Sigmoid colon (tissue), 7 donors: ENCODE measurements around the gene MEMO1. TPM values are rescaled to one million over a fixed set of nuclear protein-coding genes. Genes with fewer than 3 reads are reported as not detected.

Experiments used
- DNase-seq: peaks from one replicate; pipeline ENCODE4 v3.0.0-alpha.2; 2019
- H3K27ac ChIP-seq, 4 donors: fragments of 200-600 bp; sonication (generic); one replicate each; pipeline ENCODE4 v1.5.1; 2016 to 2019; ENCODE audit warnings: mild to moderate bottlenecking in 1 of 4
- H3K27me3 ChIP-seq, 3 donors: fragments of 200-600 bp; sonication (generic); one replicate each; pipeline ENCODE4 v1.5.1; 2019; ENCODE audit warnings: mild to moderate bottlenecking in 1 of 3
- H3K36me3 ChIP-seq, 4 donors: fragments of 200-600 bp; sonication (generic); one replicate each; pipeline ENCODE4 v1.5.1; 2016 to 2019
- H3K4me1 ChIP-seq, 4 donors: fragments of 200-600 bp; sonication (generic); one replicate each; pipeline ENCODE4 v1.5.1; 2017 to 2019
- H3K4me3 ChIP-seq, 4 donors: fragments of 200-600 bp; sonication (generic); one replicate each; pipeline ENCODE4 v1.5.1; 2017 to 2019; ENCODE audit warnings: mild to moderate bottlenecking in 2 of 4, moderate library complexity in 1 of 4
- H3K9me3 ChIP-seq, 4 donors: fragments of 200-600 bp in 3 of 4; sonication (generic) in 3 of 4; one replicate each; pipeline versions ENCODE4 v1.5.1 to v1.6.1; 2013 to 2019
- EP300 ChIP-seq, 4 donors: sonication (generic); formaldehyde crosslinking; IDR thresholded peaks; one replicate each; pipeline ENCODE4 v1.6.1; 2017; ENCODE audit warnings: antibody characterized with exemption in 4 of 4
- POLR2A ChIP-seq, 2 donors: fragments of 450-650 bp; IDR thresholded peaks; one replicate each; pipeline ENCODE4 v1.6.1; 2016; ENCODE audit warnings: antibody characterized with exemption in 2 of 2, mild to moderate bottlenecking in 2 of 2, moderate library complexity in 2 of 2
- POLR2AphosphoS5 ChIP-seq, 4 donors: sonication (generic); formaldehyde crosslinking; IDR thresholded peaks; one replicate each; pipeline ENCODE4 v1.6.1; 2017; ENCODE audit warnings: antibody characterized with exemption in 4 of 4
- WGBS, 2 donors: extraction: QIAGEN DNeasy Blood & Tissue Kit; methylation state at CpG; one replicate each; pipeline ENCODE4 v1.1.7; 2013; 5-methylcytosine and 5-hydroxymethylcytosine counted together
- intact Hi-C: fragments of 100-400 bp; cut with DNase I; formaldehyde crosslinking; loops from one replicate; pipeline ENCODE4 v1.15.1; 2023
- polyA plus RNA-seq, 3 donors: library from polyadenylated mRNA; stranded (reverse); fragments of 200-250 nt; gene quantifications; one replicate each; pipeline ENCODE4 v1.2.3, GENCODE V29; 2013
- total RNA-seq, 4 donors: library from RNA; depleted of rRNA; stranded (reverse); fragments of >200 nt; gene quantifications; one replicate each; pipeline ENCODE4 v1.1.0, GENCODE V29; 2016
- TF ChIP-seq, protein P1 (sequence below), 4 experiments: fragments of 450-650 bp in 3 of 4; fragments of 200-600 bp in 1 of 4; IDR thresholded peaks; one replicate each; pipeline ENCODE4 v1.5.1; 2016 to 2019; ENCODE audit warnings: antibody characterized with exemption in 4 of 4, mild to moderate bottlenecking in 3 of 4, moderate library complexity in 2 of 4
- donor health status: healthy with polysubstance abuse.
- donor health status: Bipolar disorder and iron deficiency.
- donor health status: healthy.

MEMO1 gene
- total and polyA plus RNA-seq, 7 donors, result 18.3 to 39.6 (median 29.6) TPM

DNA sequence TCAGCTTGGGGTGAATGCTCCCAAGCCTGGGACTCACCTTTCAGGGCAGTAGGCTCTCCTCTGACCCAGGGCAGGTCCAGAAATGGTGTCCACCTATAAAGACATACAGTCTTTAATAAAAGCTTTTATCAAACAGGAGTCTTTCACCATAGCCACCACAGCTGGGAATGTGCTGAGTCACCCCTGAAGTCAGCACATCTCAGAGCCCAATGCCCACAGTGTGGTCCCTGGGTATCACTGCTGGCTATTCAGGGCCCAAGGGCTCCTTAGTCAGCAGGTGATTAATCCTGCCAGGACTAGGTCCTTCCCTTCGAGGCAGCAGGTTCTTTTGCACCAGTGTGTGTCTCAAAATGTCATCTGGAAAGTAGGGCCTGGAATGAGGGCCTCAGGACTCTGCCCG lies 181.9 kb downstream of the MEMO1 start:
- DNase-seq, result no peak
- no peaks in the 10 kb centered on the region for H3K27me3 ChIP-seq
- H3K27ac ChIP-seq, result no peak overlapping the region
- no peaks in the 10 kb centered on the region for H3K4me1 ChIP-seq
- TF ChIP-seq, protein P1, sequence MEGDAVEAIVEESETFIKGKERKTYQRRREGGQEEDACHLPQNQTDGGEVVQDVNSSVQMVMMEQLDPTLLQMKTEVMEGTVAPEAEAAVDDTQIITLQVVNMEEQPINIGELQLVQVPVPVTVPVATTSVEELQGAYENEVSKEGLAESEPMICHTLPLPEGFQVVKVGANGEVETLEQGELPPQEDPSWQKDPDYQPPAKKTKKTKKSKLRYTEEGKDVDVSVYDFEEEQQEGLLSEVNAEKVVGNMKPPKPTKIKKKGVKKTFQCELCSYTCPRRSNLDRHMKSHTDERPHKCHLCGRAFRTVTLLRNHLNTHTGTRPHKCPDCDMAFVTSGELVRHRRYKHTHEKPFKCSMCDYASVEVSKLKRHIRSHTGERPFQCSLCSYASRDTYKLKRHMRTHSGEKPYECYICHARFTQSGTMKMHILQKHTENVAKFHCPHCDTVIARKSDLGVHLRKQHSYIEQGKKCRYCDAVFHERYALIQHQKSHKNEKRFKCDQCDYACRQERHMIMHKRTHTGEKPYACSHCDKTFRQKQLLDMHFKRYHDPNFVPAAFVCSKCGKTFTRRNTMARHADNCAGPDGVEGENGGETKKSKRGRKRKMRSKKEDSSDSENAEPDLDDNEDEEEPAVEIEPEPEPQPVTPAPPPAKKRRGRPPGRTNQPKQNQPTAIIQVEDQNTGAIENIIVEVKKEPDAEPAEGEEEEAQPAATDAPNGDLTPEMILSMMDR (IDR thresholded peaks at IDR 0.05), result no peak
- no peak for TF ChIP-seq EP300 (IDR thresholded peaks at IDR 0.05)
- intact Hi-C loops, result no loop called here
- H3K9me3 ChIP-seq, result peaks cover 0 to 5% (median 0%) of the 10 kb centered on the region in 4 donors
- H3K36me3 ChIP-seq, result no peaks in the 10 kb centered on the region
- 76 to 83% methylated on average over 2 of the region's 2 CpGs for WGBS, 2 donors
- H3K4me3 ChIP-seq, result no peak overlapping the region

DNA sequence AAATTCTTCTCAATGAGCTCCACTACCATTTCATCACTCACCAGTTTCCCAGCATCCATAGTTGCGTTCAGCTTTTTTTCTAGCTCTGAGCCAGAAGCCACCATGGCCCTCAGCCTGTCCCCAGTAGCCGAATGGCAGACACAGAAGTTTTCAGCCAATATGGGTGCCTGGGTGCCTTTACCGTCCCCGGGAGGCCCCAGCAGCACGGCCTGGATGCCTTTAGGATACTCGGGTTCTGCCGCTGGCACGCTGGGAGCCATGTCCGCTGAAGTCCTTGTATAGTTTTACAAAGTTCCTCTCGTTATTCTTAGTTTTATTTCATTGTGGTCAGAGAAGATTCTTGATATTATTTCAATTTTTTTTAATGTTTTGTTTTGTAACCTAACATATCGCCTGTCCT lies 187.2 kb downstream of the MEMO1 start:
- DNase-seq, result no peak
- H3K9me3 ChIP-seq, result peaks cover 0 to 18% (median 3%) of the 10 kb centered on the region in 4 donors
- no peak overlapping the region for H3K27ac ChIP-seq
- H3K4me1 ChIP-seq, result no peaks in the 10 kb centered on the region
- H3K4me3 ChIP-seq, result no peak overlapping the region
- 95% methylated on average over 11 of the region's 11 CpGs for WGBS, 2 donors
- H3K36me3 ChIP-seq, result no peaks in the 10 kb centered on the region
- H3K27me3 ChIP-seq, result no peaks in the 10 kb centered on the region
- TF ChIP-seq POLR2AphosphoS5 (IDR thresholded peaks at IDR 0.05), result no peak
- no peak for TF ChIP-seq POLR2A (IDR thresholded peaks at IDR 0.05)
- TF ChIP-seq EP300 (IDR thresholded peaks at IDR 0.05), result no peak
- TF ChIP-seq, protein P1 (IDR thresholded peaks at IDR 0.05), result no peak
- intact Hi-C loops, result no loop called here

DNA sequence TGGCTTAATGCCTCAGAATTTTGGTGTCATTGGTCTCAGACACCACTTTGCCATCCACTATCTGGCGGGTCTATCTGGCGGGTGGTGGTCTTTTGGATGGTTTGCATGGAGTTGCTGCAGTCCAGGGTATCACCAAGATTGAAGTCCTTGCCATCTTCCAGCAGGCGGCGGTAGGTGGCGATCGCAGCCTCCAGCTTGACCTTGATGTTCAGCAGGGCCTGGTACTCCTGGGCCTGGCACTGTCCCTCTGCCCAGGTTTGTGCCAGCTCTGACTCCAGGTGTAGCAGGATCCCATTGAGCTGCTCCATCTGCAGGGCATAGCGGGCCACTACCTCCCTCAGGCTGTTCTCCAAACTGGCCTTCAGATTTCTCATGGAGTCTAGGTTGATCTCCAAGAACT lies 188.2 kb downstream of the MEMO1 start:
- H3K4me3 ChIP-seq, result no peak overlapping the region

More for the DNA sequence above, 188.2 kb downstream of the MEMO1 start:
- DNase-seq, result no peak
- peaks cover 0 to 12% (median 3%) of the 10 kb centered on the region in 4 donors for H3K9me3 ChIP-seq
- no peaks in the 10 kb centered on the region for H3K4me1 ChIP-seq
- intact Hi-C loops, result no loop called here
- no peaks in the 10 kb centered on the region for H3K27me3 ChIP-seq
- TF ChIP-seq EP300 (IDR thresholded peaks at IDR 0.05), result no peak
- TF ChIP-seq POLR2A (IDR thresholded peaks at IDR 0.05), result no peak
- TF ChIP-seq POLR2AphosphoS5 (IDR thresholded peaks at IDR 0.05), result no peak
- TF ChIP-seq, protein P1 (IDR thresholded peaks at IDR 0.05), result no peak
- 94 to 96% methylated on average over 7 of the region's 7 CpGs for WGBS, 2 donors
- H3K27ac ChIP-seq, result no peak overlapping the region
- no peaks in the 10 kb centered on the region for H3K36me3 ChIP-seq

Other genes starting within 250 kb of the MEMO1 start
- gene DPY30, start 28.8 kb upstream of the MEMO1 start, total RNA-seq, result 100 to 1,000 TPM in 1 of 4 donors, 10 to 100 TPM in 3; 67.2 to 102 (median 69.0) TPM
- 100 to 1,000 TPM in 2 of 3 donors, 10 to 100 TPM in 1; 60.6 to 133 (median 102) TPM for gene DPY30, start 28.8 kb upstream of the MEMO1 start, polyA plus RNA-seq
- 10 to 100 TPM; 12.2 to 24.2 (median 15.1) TPM for gene SPAST, start 52.5 kb upstream of the MEMO1 start, total RNA-seq
- 1 to 10 TPM; 4.6 to 6.3 (median 6.0) TPM for gene SPAST, start 52.5 kb upstream of the MEMO1 start, polyA plus RNA-seq
- 10 to 100 TPM; 16.2 to 20.6 (median 17.4) TPM for gene SLC30A6, start 154.9 kb upstream of the MEMO1 start, total RNA-seq
- 1 to 10 TPM; 1.8 to 8.7 (median 2.5) TPM for gene SLC30A6, start 154.9 kb upstream of the MEMO1 start, polyA plus RNA-seq